Nephron (organoid): ENCODE measurements around the gene TTC34.
"Not testable (repeated sequence)": the region's sequence is repeated elsewhere in the genome, so short reads cannot be mapped to it uniquely, and the experiment has no call there.

Source experiments
- H3K27ac Mint-ChIP-seq, 3 experiments: 2 replicates each; pipeline ENCODE4 v1.8.0; 2020; ENCODE audit warnings: mixed read lengths in 3 of 3, mild to moderate bottlenecking in 2 of 3, moderate library complexity in 1 of 3
- H3K27me3 Mint-ChIP-seq: 2 replicates; pipeline ENCODE4 v1.8.0; 2021; ENCODE audit warnings: low read depth, mild to moderate bottlenecking, moderate library complexity, mixed read lengths
- H3K36me3 Mint-ChIP-seq: 2 replicates; pipeline ENCODE4 v1.8.0; 2020; ENCODE audit warnings: low read depth, mixed read lengths
- H3K4me1 Mint-ChIP-seq: 2 replicates; pipeline ENCODE4 v1.8.0; 2020; ENCODE audit warnings: mixed read lengths
- H3K4me3 Mint-ChIP-seq, 3 experiments: 2 replicates each; pipeline ENCODE4 v1.8.0; 2020; ENCODE audit warnings: mild to moderate bottlenecking in 3 of 3, mixed read lengths in 3 of 3, moderate library complexity in 2 of 3
- H3K9me3 Mint-ChIP-seq: 2 replicates; pipeline ENCODE4 v1.8.0; 2020; ENCODE audit warnings: mixed read lengths

TTC34 gene

DNA sequence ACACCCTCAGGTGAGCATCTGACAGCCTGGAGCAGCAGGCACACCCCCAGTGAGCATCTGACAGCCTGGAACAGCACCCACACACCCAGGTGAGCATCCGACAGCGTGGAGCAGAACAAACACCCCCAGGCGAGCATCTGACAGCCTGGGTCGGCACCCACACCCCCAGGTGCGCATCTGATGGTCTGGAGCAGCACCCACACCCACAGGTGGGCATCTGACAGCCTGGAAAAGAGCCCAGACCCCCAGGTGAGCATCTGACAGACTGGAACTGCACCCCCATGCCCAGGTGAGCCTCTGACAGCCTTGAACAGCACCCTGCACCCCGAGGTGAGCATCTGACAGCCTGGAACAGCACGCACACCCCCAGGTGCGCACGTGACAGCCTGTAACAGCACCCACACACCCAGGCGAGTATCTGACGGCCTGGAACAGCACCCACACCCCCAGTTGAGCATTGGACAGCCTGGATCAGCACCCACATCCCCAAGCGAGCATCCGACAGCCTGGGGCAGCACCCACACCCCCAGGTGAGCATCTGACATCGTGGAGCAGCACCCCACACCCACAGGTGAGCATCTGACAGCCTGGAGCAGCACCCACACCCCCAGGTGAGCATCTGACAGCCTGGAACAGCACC lies 51.3 kb downstream of the TTC34 start:
- H3K36me3 Mint-ChIP-seq, H3K4me1 Mint-ChIP-seq, H3K27me3 Mint-ChIP-seq, H3K27ac Mint-ChIP-seq, H3K9me3 Mint-ChIP-seq, H3K4me3 Mint-ChIP-seq: not testable (repeated sequence)

DNA sequence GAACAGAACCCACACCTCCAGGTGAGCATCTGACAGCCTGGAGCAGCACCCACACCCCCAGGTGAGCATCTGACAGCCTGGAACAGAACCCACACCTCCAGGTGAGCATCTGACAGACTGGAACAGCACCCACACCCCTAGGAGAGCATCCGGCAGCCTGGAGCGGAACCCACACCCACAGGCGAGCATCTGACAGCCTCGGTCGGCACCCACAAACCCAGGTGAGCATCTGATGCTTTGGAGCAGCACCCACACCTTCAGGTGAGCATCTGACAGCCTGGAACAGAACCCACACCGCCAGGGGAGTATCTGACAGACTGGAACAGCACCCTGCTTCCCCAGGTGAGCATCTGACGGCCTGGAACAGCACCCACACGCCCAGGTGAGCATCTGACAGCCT lies 52.9 kb downstream of the TTC34 start:
- not testable (repeated sequence) for H3K36me3 Mint-ChIP-seq, H3K9me3 Mint-ChIP-seq, H3K27me3 Mint-ChIP-seq, H3K27ac Mint-ChIP-seq, H3K4me1 Mint-ChIP-seq, H3K4me3 Mint-ChIP-seq

DNA sequence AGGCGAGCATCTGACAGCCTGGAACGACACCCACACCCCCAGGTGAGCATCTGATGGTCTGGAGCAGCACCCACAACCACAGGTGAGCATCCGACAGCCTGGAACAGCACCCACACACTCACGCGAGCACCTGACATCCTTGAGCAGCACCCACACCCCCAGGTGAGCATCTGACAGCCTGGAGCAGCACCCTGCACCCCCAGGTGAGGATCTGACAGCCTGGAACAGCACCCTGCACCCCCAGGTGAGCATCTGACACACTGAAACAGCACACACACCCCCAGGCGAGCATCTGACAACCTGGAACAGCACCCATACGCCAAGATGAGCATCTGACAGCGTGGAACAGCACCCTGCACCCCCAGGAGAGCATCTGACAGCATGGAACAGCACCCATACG lies 106.7 kb downstream of the TTC34 start:
- not testable (repeated sequence) for H3K9me3 Mint-ChIP-seq, H3K36me3 Mint-ChIP-seq, H3K4me3 Mint-ChIP-seq, H3K4me1 Mint-ChIP-seq, H3K27me3 Mint-ChIP-seq, H3K27ac Mint-ChIP-seq

DNA sequence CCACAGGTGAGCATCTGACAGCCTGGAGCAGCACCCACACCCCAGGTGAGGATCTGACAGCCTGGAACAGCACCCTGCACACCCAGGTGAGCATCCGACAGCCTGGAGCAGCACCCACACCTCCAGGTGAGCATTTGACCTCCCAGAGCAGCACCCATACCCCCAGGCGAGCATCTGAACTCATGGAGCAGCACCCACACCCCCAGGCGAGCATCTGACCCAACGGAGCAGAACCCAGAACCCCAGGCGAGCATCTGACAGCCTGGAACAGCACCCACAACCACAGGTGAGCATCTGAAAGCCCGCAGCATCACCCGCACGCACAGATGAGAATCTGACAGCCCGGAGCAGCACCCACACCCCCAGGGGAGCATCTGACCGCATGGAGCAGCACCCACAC lies 111.3 kb downstream of the TTC34 start:
- H3K27ac Mint-ChIP-seq, H3K4me3 Mint-ChIP-seq: not testable (repeated sequence)

DNA sequence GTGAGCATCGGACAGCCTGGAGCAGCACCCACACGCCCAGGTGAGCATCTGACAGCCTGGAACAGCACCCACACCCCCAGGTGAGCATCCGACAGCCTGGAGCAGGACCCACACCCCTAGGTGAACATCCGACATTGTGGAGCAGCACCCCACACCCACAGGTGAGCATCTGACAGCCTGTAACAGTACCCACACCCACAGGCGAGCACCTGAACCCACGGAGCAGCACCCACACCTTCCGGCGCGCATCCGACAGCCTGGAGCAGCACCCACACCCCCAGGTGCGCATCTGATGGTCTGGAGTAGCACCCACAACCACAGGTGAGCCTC lies 113.2 kb downstream of the TTC34 start:
- H3K4me3 Mint-ChIP-seq, H3K9me3 Mint-ChIP-seq, H3K27ac Mint-ChIP-seq, H3K36me3 Mint-ChIP-seq, H3K4me1 Mint-ChIP-seq, H3K27me3 Mint-ChIP-seq: not testable (repeated sequence)

More for the DNA sequence above, 111.3 kb downstream of the TTC34 start:
- H3K4me1 Mint-ChIP-seq, H3K27me3 Mint-ChIP-seq, H3K36me3 Mint-ChIP-seq, H3K9me3 Mint-ChIP-seq: not testable (repeated sequence)

DNA sequence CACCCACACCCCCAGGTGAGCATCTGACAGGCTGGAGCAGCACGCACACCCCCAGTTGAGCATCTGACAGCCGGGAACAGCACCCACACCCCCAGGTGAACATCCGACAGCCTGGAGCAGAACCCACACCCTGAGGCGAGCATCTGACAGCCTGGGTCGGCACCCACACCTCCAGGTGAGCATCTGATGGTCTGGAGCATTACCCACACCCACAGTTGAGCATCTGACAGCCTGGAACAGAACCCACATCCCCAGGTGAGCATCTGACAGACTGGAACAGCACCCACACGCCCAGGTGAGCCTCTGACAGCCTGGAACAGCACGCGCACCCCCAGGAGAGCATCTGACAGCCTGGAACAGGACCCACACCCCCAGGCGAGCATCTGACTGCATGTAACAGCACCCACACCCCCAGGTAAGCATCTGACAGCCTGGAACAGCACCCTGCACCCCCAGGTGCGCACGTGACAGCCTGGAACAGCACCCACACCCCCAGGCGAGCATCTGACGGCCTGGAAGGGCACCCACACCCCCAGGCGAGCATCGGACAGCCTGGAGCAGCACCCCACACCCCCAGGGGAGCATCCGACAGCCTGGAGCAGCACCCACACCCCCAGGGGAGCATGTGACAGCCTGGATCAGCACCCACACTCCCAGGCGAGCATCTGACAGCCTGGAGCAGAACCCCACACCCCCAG lies 113.7 kb downstream of the TTC34 start:
- not testable (repeated sequence) for H3K4me3 Mint-ChIP-seq, H3K27ac Mint-ChIP-seq, H3K4me1 Mint-ChIP-seq, H3K36me3 Mint-ChIP-seq, H3K27me3 Mint-ChIP-seq, H3K9me3 Mint-ChIP-seq

DNA sequence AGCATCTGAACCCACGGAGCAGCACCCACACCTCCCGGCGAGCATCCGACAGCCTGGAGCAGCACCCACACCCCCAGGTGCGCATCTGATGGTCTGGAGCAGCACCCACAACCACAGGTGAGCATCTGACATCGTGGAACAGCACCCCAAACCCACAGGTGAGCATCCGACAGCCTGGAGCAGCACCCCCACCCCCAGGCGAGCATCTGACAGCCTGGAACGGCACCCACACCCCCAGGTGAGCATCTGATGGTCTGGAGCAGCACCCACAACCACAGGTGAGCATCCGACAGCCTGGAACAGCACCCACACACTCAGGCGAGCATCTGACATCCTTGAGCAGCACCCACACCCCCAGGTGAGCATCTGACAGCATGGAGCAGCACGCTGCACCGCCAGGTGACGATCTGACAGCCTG lies 114.3 kb downstream of the TTC34 start:
- not testable (repeated sequence) for H3K4me1 Mint-ChIP-seq, H3K27ac Mint-ChIP-seq

DNA sequence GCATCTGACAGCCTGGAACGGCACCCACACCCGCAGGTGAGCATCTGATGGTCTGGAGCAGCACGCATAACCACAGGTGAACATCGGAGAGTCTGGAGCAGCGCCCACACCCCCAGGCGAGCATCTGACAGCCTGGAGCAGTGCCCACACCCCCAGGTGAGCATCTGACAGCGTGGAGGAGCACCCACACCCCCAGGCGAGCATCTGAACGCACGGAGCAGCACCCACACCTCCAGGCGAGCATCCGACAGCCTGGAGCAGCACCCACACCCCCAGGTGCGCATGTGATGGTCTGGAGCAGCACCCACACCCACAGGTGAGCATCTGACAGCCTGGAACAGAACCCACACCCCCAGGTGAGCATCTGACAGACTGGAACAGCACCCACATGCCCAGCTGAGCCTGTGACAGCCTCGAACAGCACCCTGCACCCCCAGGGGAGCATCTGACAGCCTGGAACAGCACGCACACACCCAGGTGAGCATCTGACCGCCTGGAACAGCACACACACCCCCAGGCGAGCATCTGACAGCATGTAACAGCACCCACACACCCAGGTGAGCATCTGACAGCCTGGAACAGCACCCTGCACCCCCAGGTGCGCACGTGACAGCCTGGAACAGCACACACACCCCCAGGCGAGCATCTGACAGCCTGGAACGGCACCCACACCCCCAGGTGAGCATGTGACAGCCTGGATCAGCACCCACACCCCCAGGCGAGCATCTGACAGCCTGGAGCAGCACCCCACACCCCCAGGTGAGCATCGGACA lies 115.2 kb downstream of the TTC34 start:
- H3K27me3 Mint-ChIP-seq, H3K4me1 Mint-ChIP-seq, H3K9me3 Mint-ChIP-seq, H3K4me3 Mint-ChIP-seq, H3K27ac Mint-ChIP-seq, H3K36me3 Mint-ChIP-seq: not testable (repeated sequence)

More for the DNA sequence above, 114.3 kb downstream of the TTC34 start:
- H3K27me3 Mint-ChIP-seq, H3K4me3 Mint-ChIP-seq, H3K36me3 Mint-ChIP-seq, H3K9me3 Mint-ChIP-seq: not testable (repeated sequence)

DNA sequence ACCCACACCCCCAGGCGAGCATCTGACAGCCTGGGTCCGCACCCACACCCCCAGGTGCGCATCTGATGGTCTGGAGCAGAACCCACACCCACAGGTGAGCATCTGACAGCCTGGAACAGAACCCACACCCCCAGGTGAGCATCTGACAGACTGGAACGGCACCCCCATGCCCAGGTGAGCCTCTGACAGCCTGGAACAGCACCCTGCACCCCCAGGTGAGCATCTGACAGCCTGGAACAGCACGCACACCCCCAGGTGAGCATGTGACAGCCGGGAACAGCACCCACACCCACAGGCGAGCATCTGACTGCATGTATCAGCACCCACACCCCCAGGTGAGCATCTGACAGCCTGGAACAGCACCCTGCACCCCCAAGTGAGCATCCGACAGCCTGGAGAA lies 115.8 kb downstream of the TTC34 start:
- H3K4me1 Mint-ChIP-seq, H3K9me3 Mint-ChIP-seq, H3K27me3 Mint-ChIP-seq, H3K36me3 Mint-ChIP-seq, H3K27ac Mint-ChIP-seq, H3K4me3 Mint-ChIP-seq: not testable (repeated sequence)

DNA sequence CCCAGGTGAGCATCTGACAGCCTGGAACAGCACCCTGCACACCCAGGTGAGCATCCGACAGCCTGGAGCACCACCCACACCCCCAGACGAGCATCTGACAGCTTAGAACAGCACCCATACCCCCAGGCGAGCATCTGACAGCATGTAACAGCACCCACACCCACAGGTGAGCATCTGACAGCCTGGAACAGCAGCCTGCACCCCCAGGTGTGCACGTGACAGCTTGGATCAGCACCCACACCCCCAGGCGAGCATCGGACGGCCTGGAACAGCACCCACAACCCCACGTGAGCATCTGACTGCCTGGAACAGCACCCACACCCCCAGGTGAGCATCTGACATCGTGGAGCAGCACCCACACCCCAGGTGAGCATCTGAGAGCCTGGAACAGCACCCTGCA lies 116.6 kb downstream of the TTC34 start:
- H3K27me3 Mint-ChIP-seq, H3K9me3 Mint-ChIP-seq, H3K36me3 Mint-ChIP-seq, H3K4me1 Mint-ChIP-seq, H3K4me3 Mint-ChIP-seq, H3K27ac Mint-ChIP-seq: not testable (repeated sequence)

DNA sequence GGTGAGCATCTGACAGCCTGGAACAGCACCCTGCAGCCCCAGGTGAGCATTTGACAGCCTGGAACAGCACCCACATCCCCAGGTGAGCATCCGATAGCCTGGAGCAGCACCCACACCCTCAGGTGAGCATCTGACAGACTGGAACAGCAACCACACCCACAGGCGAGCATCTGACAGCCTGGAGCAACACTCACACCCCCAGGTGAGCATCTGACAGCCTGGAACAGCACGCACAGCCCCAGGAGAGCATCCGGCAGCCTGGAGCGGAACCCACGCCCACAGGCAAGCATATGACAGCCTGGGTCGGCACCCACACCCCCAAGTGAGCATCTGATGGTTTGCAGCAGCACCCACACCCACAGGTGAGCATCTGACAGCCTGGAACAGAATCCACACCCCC lies 117.5 kb downstream of the TTC34 start:
- not testable (repeated sequence) for H3K4me3 Mint-ChIP-seq, H3K9me3 Mint-ChIP-seq, H3K27me3 Mint-ChIP-seq, H3K27ac Mint-ChIP-seq, H3K4me1 Mint-ChIP-seq, H3K36me3 Mint-ChIP-seq

DNA sequence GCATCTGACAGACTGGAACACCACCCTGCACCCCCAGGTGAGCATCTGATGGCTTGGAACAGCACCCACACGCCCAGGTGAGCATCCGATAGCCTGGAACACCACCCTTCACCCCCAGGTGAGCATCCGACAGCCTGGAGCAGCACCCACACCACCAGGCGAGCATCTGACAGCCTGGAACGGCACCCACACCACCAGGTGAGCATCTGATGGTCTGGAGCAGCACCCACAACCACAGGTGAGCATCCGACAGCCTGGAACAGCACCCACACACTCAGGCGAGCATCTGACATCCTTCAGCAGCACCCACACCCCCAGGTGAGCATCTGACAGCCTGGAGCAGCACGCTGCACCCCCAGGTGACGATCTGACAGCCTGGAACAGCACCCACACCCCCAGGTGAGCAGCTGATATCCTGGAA lies 118.2 kb downstream of the TTC34 start:
- H3K36me3 Mint-ChIP-seq, H3K9me3 Mint-ChIP-seq, H3K4me3 Mint-ChIP-seq, H3K27me3 Mint-ChIP-seq, H3K27ac Mint-ChIP-seq, H3K4me1 Mint-ChIP-seq: not testable (repeated sequence)

DNA sequence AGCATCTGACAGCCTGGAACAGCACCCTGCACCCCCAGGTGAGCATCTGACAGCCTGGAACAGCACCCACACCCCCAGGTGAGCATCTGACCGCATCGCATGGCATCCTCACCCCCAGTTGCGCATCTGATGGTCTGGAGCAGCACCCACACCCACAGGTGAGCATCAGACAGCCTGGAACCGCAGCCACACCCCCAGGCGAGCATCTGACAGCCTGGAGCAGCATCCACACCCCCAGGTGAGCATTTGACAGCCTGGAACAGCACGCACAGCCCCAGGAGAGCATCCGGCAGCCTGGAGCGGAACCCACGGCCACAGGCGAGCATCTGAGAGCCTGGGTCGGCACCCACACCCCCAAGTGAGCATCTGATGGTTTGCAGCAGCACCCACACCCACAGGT lies 118.6 kb downstream of the TTC34 start:
- not testable (repeated sequence) for H3K27ac Mint-ChIP-seq, H3K4me1 Mint-ChIP-seq, H3K36me3 Mint-ChIP-seq, H3K27me3 Mint-ChIP-seq, H3K9me3 Mint-ChIP-seq, H3K4me3 Mint-ChIP-seq

DNA sequence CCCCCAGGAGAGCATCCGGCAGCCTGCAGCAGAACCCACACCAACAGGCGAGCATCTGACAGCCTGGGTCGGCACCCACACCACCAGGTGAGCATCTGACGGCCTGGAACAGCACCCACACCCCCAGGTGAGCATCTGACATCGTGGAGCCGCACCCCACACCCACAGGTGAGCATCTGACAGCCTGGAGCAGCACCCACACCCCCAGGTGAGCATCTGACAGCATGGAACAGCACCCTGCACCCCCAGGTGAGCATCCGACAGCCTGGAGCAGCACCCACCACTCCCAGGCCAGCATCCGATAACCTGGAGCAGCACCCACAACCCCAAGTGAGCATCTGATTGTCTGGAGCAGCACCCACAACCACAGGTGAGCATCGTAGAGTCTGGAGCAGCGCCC lies 124.8 kb downstream of the TTC34 start:
- not testable (repeated sequence) for H3K4me3 Mint-ChIP-seq, H3K27ac Mint-ChIP-seq, H3K36me3 Mint-ChIP-seq, H3K4me1 Mint-ChIP-seq, H3K27me3 Mint-ChIP-seq, H3K9me3 Mint-ChIP-seq

DNA sequence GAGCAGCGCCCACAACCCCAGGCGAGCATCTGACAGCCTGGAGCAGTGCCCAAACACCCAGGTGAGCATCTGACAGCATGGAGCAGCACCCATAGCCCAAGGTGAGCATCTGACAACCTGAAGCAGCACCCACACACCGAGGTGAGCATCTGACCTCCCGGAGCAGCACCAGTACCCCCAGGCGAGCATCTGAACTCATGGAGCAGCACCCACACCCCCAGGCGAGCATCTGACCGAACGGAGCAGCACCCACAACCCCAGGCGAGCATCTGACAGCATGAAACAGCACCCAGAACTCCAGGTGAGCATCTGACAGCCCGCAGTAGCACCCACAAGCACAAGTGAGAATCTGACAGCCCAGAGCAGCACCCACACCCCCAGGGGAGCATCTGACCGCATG lies 129.8 kb downstream of the TTC34 start:
- not testable (repeated sequence) for H3K27ac Mint-ChIP-seq, H3K36me3 Mint-ChIP-seq, H3K4me3 Mint-ChIP-seq

DNA sequence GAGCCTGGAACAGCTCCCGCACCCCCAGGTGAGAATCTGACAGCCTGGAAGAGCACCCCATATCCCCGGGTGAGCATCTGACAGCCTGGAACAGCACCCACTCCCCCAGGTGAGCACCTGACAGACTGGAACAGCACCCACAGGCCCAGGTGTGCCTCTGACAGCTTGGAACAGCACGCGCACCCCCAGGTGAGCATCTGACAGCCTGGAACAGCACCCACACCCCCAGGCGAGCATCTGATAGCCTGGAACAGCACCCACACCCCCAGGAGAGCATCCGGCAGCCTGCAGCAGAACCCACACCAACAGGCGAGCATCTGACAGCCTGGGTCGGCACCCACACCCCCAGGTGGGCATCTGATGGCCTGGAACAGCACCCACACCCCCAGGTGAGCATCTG lies 141.7 kb downstream of the TTC34 start:
- H3K9me3 Mint-ChIP-seq, H3K36me3 Mint-ChIP-seq, H3K4me3 Mint-ChIP-seq, H3K27me3 Mint-ChIP-seq, H3K27ac Mint-ChIP-seq, H3K4me1 Mint-ChIP-seq: not testable (repeated sequence)

More for the DNA sequence above, 129.8 kb downstream of the TTC34 start:
- H3K4me1 Mint-ChIP-seq, H3K27me3 Mint-ChIP-seq, H3K9me3 Mint-ChIP-seq: not testable (repeated sequence)
